Neural progenitor cell (in vitro differentiated cells): ENCODE data around the gene HTR1B. TPM values are rescaled to one million over a fixed set of nuclear protein-coding genes. Genes with fewer than 3 reads are reported as not detected.
A peak's percentile ranks its signal among the peaks of the same experiment; 100 is the strongest.

Experiments used
- DNase-seq: peaks from one replicate; pipeline ENCODE4 v3.0.0-alpha.2; 2016; ENCODE audit warnings: low spot score
- H2AFZ ChIP-seq: fragments of 200-600 bp; sonication (generic); replicated peaks from 2 replicates; pipeline ENCODE4 v1.6.1; 2016; ENCODE audit warnings: antibody characterized with exemption
- H3F3A ChIP-seq: fragments of 200-600 bp; sonication (generic); 2 replicates; pipeline ENCODE4 v1.6.1; 2016; ENCODE audit warnings: antibody characterized with exemption, low read depth
- H3K27ac ChIP-seq: fragments of 200-600 bp; sonication (generic); 2 replicates; pipeline ENCODE4 v1.5.1; 2016; ENCODE audit warnings: mild to moderate bottlenecking
- H3K27me3 ChIP-seq: fragments of 200-600 bp; sonication (generic); 2 replicates; pipeline ENCODE4 v1.6.1; 2016; ENCODE audit warnings: mild to moderate bottlenecking, moderate library complexity
- H3K36me3 ChIP-seq: fragments of 200-600 bp; sonication (generic); 2 replicates; pipeline ENCODE4 v1.5.1; 2016
- H3K4me1 ChIP-seq: fragments of 200-600 bp; sonication (generic); 2 replicates; pipeline ENCODE4 v1.6.1; 2016; ENCODE audit warnings: mixed run types
- H3K4me2 ChIP-seq: fragments of 200-600 bp; sonication (generic); 2 replicates; pipeline ENCODE4 v1.6.1; 2016
- H3K4me3 ChIP-seq: fragments of 200-600 bp; sonication (generic); 2 replicates; pipeline ENCODE4 v1.5.1; 2016
- H3K79me2 ChIP-seq: fragments of 200-600 bp; sonication (generic); 2 replicates; pipeline ENCODE4 v1.6.1; 2016; ENCODE audit warnings: low read depth
- H3K9ac ChIP-seq: fragments of 200-600 bp; sonication (generic); 2 replicates; pipeline ENCODE4 v1.6.1; 2016
- H3K9me3 ChIP-seq: fragments of 200-600 bp; sonication (generic); 2 replicates; pipeline ENCODE4 v1.5.1; 2016; ENCODE audit warnings: low read depth
- H4K20me1 ChIP-seq: fragments of 200-600 bp; sonication (generic); 2 replicates; pipeline ENCODE4 v1.6.1; 2016; ENCODE audit warnings: low read depth
- H3K27ac Mint-ChIP-seq: 3 replicates; pipeline ENCODE4 v1.8.0; 2021; ENCODE audit warnings: mixed read lengths
- H3K27me3 Mint-ChIP-seq: 2 replicates; pipeline ENCODE4 v1.8.0; 2022; ENCODE audit warnings: low read depth, mild to moderate bottlenecking, inconsistent platforms, moderate library complexity, mixed read lengths; ENCODE audit not compliant: insufficient read depth
- H3K36me3 Mint-ChIP-seq: 3 replicates; pipeline ENCODE4 v1.8.0; 2021; ENCODE audit warnings: mixed read lengths
- H3K4me1 Mint-ChIP-seq: 3 replicates; pipeline ENCODE4 v1.8.0; 2021; ENCODE audit warnings: mixed read lengths
- H3K4me3 Mint-ChIP-seq: 3 replicates; pipeline ENCODE4 v1.8.0; 2021; ENCODE audit warnings: mild to moderate bottlenecking, moderate library complexity, mixed read lengths
- H3K9me3 Mint-ChIP-seq: 3 replicates; pipeline ENCODE4 v1.8.0; 2020; ENCODE audit warnings: mixed read lengths
- CTCF ChIP-seq: fragments of 200-600 bp; sonication (generic); IDR thresholded peaks from 2 replicates; pipeline ENCODE4 v1.5.1; 2017; ENCODE audit warnings: antibody characterized with exemption, mild to moderate bottlenecking
- EZH2 ChIP-seq: fragments of 200-600 bp; sonication (generic); IDR thresholded peaks from 2 replicates; pipeline ENCODE4 v1.6.1; 2017; ENCODE audit warnings: antibody characterized with exemption, mild to moderate bottlenecking, moderate library complexity
- EZH2phosphoT487 ChIP-seq: fragments of 200-600 bp; sonication (generic); IDR thresholded peaks from 2 replicates; pipeline ENCODE4 v1.6.1; 2017; ENCODE audit warnings: antibody characterized with exemption
- total RNA-seq: library from RNA; depleted of rRNA; stranded (reverse); fragments of >200 nt; gene quantifications from 2 replicates; pipeline ENCODE4 v1.2.3, GENCODE V29; 2015; ENCODE audit warnings: low replicate concordance

The HTR1B gene
- total RNA-seq, 1 donor from 2014 or later: not detected

DNA sequence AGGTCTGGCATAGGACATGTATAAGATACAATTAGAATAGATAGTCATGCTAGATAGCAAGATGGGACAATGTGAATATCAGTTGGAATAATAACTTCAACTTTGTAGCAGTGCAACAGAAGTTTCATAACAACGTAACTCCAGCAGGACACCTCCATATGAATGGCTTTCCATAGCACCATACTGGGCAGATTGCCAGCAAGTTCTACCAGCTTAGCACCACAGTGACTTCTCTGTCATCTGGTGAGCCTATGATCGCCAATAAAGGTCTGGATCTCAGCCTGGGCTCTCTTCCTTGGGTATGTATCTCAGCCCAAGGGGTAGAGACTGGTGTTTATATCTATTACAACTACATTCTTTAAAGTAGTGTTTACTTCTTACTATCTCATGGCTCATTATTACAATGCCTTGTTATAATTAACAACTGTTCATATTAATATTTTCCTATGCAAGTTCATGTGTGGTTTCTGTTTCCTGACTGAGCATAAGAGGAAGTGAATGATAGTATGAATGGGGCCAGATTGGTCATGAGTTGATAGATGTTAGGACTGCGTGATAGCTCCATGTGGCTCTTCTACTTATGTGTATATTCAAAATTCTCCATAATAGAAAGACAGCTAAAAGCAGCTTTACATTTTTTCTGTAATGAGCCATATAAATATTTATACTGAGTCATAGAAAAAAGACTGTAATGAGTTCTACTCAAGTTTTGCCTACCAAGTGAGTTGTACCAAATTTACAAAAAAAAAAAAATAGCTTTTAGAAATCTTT, 22.9 kb downstream of the HTR1B start:
- Histone ChIP-seq H3K79me2 (no peaks in the 10 kb centered on the region), H3K4me3 (no peak overlapping the region), H3K27ac (no peak overlapping the region), H3K9ac (no peak overlapping the region), H3K9me3 (no peaks in the 10 kb centered on the region), H2AFZ (no peak overlapping the region), H3K36me3 (no peaks in the 10 kb centered on the region), H3F3A (no peaks in the 10 kb centered on the region), H4K20me1 (no peaks in the 10 kb centered on the region), H3K27me3 (no peaks in the 10 kb centered on the region), H3K4me1 (no peaks in the 10 kb centered on the region), H3K4me2 (no peak overlapping the region)
- Mint-ChIP-seq H3K4me1 (no peaks in the 10 kb centered on the region), H3K27ac (no peak overlapping the region), H3K4me3 (no peak overlapping the region), H3K9me3 (no peaks in the 10 kb centered on the region), H3K27me3 (no peaks in the 10 kb centered on the region), H3K36me3 (no peaks in the 10 kb centered on the region)
- no peak for TF ChIP-seq EZH2phosphoT487
- no peak for TF ChIP-seq EZH2
- no peak for TF ChIP-seq CTCF
- no peak for DNase-seq

- Mint-ChIP-seq H3K4me1 (peaks cover 6% of the 10 kb centered on the region), H3K27ac (no peak overlapping the region)
Measured at GRCh38 chr6:77433888-77434287, 29.4 kb downstream of the HTR1B start.

GRCh38 chr6:77430504-77430903, 32.8 kb downstream of the HTR1B start:
- no peak overlapping the region for H2AFZ ChIP-seq
- Mint-ChIP-seq H3K27ac (no peak overlapping the region), H3K4me3 (no peak overlapping the region), H3K9me3 (no peaks in the 10 kb centered on the region), H3K36me3 (no peaks in the 10 kb centered on the region), H3K27me3 (no peaks in the 10 kb centered on the region), H3K4me1 (peaks cover 8% of the 10 kb centered on the region)
- H3K9ac ChIP-seq: no peak overlapping the region
- no peaks in the 10 kb centered on the region for H3K4me1 ChIP-seq
- H3K9me3 ChIP-seq: no peaks in the 10 kb centered on the region
- no peak overlapping the region for H3K4me3 ChIP-seq
- no peak overlapping the region for H3K4me2 ChIP-seq
- no peaks in the 10 kb centered on the region for H3F3A ChIP-seq
- no peaks in the 10 kb centered on the region for H3K36me3 ChIP-seq
- DNase-seq: no peak
- TF ChIP-seq EZH2 (no peak), EZH2phosphoT487 (no peak), CTCF (no peak)
- no peaks in the 10 kb centered on the region for H4K20me1 ChIP-seq
- H3K27me3 ChIP-seq: no peaks in the 10 kb centered on the region
- no peaks in the 10 kb centered on the region for H3K79me2 ChIP-seq
- H3K27ac ChIP-seq: no peak overlapping the region

More at GRCh38 chr6:77433888-77434287, 29.4 kb downstream of the HTR1B start:
- Histone ChIP-seq H3K27me3 (no peaks in the 10 kb centered on the region), H3K4me1 (no peaks in the 10 kb centered on the region), H3K79me2 (no peaks in the 10 kb centered on the region), H2AFZ (peak overlapping the region; percentile 76), H3K4me3 (no peak overlapping the region), H3K27ac (no peak overlapping the region), H3K9me3 (no peaks in the 10 kb centered on the region), H3K9ac (no peak overlapping the region), H4K20me1 (no peaks in the 10 kb centered on the region), H3K4me2 (no peak overlapping the region), H3K36me3 (no peaks in the 10 kb centered on the region), H3F3A (no peaks in the 10 kb centered on the region)
- Mint-ChIP-seq H3K9me3 (no peaks in the 10 kb centered on the region), H3K27me3 (no peaks in the 10 kb centered on the region), H3K36me3 (no peaks in the 10 kb centered on the region), H3K4me3 (no peak overlapping the region)
- no peak for DNase-seq
- TF ChIP-seq EZH2 (no peak), CTCF (no peak), EZH2phosphoT487 (no peak)
